ENCODE measurements around the gene TMCO6.

Gene TMCO6

GRCh38 chr5:140674211-140674610 is 35.0 kb downstream of the TMCO6 start:
- no peak for DNase-seq

- no peak for DNase-seq
Observed at GRCh38 chr5:140674629-140675028, 35.4 kb downstream of the TMCO6 start.

- DNase-seq: no peak
Observed at GRCh38 chr5:140677947-140678346, 38.7 kb downstream of the TMCO6 start.

GRCh38 chr5:140678993-140679392 is 39.7 kb downstream of the TMCO6 start:
- no peak for DNase-seq

- DNase-seq: no peak
Observed at GRCh38 chr5:140690376-140690932, 51.2 kb downstream of the TMCO6 start.

- DNase-seq: peak; percentile 94
Observed at GRCh38 chr5:140690941-140691924, 52.0 kb downstream of the TMCO6 start, which contains the start of the genes HARS1 and HARS2. TSS of gene HARS1 (minus strand) at chr5:140691370. CDS start at chr5:140691304, 66 bp downstream. TSS of gene HARS2 (plus strand) at chr5:140691455. CDS start at chr5:140691649, 194 bp downstream.

GRCh38 chr5:140694276-140694675 is 55.0 kb downstream of the TMCO6 start:
- DNase-seq: no peak

Data from activated CD4-positive, alpha-beta T cell treated with anti-CD3 and anti-CD28 coated beads, Interleukin-2, Interleukin-6, amounts not matched to agents 100 ng/mL and 50 ng/mL, durations not matched to agents 16 hours and 8 hours (primary cell).